GM23338 (cell line): ENCODE data around the gene MYOZ2.

ENCODE experiments used
- CREB1 ChIP-seq: fragments of 250-450 bp; sonication (Bioruptor Pico); IDR thresholded peaks from 2 replicates; pipeline ENCODE4 v1.5.0; 2020; ENCODE audit warnings: low read depth, mild to moderate bottlenecking, moderate library complexity
- EZH2 ChIP-seq: fragments of 200-600 bp; sonication (generic); IDR thresholded peaks from one replicate; pipeline ENCODE4 v1.8.0; 2017; ENCODE audit warnings: antibody characterized with exemption, mild to moderate bottlenecking, low read depth; ENCODE audit not compliant: unreplicated experiment
- EZH2phosphoT487 ChIP-seq: fragments of 200-600 bp; sonication (generic); IDR thresholded peaks from one replicate; pipeline ENCODE4 v1.8.1; 2018; ENCODE audit warnings: antibody characterized with exemption; ENCODE audit not compliant: unreplicated experiment
- JUNB ChIP-seq: IDR thresholded peaks from one replicate; pipeline ENCODE4 v1.6.1; 2016; ENCODE audit warnings: antibody characterized with exemption; ENCODE audit not compliant: unreplicated experiment
- NANOG ChIP-seq: IDR thresholded peaks from 2 replicates; pipeline ENCODE4 v1.6.1; 2016; ENCODE audit warnings: antibody characterized with exemption, borderline replicate concordance
- POLR2AphosphoS5 ChIP-seq: IDR thresholded peaks from 2 replicates; pipeline ENCODE4 v1.6.1; 2016; ENCODE audit warnings: antibody characterized with exemption, low read depth
- REST ChIP-seq: IDR thresholded peaks from one replicate; pipeline ENCODE4 v1.6.1; 2018; ENCODE audit warnings: antibody characterized with exemption; ENCODE audit not compliant: unreplicated experiment
- STAT1 ChIP-seq: IDR thresholded peaks from one replicate; pipeline ENCODE4 v1.6.1; 2016; ENCODE audit warnings: antibody characterized with exemption; ENCODE audit not compliant: unreplicated experiment
- ZNF114 ChIP-seq: fragments of 250-450 bp; sonication (Bioruptor Pico); IDR thresholded peaks from 2 replicates; pipeline ENCODE4 v1.5.0; 2020; ENCODE audit warnings: mild to moderate bottlenecking, moderate library complexity
- ZNF331 ChIP-seq: fragments of 250-450 bp; sonication (Bioruptor Pico); IDR thresholded peaks from 2 replicates; pipeline ENCODE4 v1.5.0; 2020; ENCODE audit warnings: low read depth, mild to moderate bottlenecking, moderate library complexity
- TF ChIP-seq, protein P1 (sequence below), 2 experiments: fragments of 200-600 bp in 1 of 2; sonication (generic) in 1 of 2; conservative IDR thresholded peaks; 2 replicates each; pipeline versions ENCODE4 v1.5.1 to v1.6.1; 2016 to 2017; ENCODE audit warnings: antibody characterized with exemption in 2 of 2, low read depth in 2 of 2, mild to moderate bottlenecking in 2 of 2, moderate library complexity in 1 of 2
- TF ChIP-seq, protein P2 (sequence below): IDR thresholded peaks from 2 replicates; pipeline ENCODE4 v1.6.1; 2016; ENCODE audit warnings: antibody characterized with exemption
- TF ChIP-seq, protein P3 (sequence below): fragments of 250-450 bp; sonication (Bioruptor Pico); IDR thresholded peaks from 2 replicates; pipeline ENCODE4 v1.5.0; 2020; ENCODE audit warnings: mild to moderate bottlenecking, moderate library complexity

GRCh38 chr4:119162174-119162573 is 26.5 kb downstream of the MYOZ2 start:
- TF ChIP-seq, protein P1, sequence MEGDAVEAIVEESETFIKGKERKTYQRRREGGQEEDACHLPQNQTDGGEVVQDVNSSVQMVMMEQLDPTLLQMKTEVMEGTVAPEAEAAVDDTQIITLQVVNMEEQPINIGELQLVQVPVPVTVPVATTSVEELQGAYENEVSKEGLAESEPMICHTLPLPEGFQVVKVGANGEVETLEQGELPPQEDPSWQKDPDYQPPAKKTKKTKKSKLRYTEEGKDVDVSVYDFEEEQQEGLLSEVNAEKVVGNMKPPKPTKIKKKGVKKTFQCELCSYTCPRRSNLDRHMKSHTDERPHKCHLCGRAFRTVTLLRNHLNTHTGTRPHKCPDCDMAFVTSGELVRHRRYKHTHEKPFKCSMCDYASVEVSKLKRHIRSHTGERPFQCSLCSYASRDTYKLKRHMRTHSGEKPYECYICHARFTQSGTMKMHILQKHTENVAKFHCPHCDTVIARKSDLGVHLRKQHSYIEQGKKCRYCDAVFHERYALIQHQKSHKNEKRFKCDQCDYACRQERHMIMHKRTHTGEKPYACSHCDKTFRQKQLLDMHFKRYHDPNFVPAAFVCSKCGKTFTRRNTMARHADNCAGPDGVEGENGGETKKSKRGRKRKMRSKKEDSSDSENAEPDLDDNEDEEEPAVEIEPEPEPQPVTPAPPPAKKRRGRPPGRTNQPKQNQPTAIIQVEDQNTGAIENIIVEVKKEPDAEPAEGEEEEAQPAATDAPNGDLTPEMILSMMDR (conservative IDR thresholded peaks at IDR 0.05; ENCODE audit: low read depth in 2 of 2), result no peak
- no peak for TF ChIP-seq REST
- TF ChIP-seq POLR2AphosphoS5, result no peak
- TF ChIP-seq EZH2, result no peak
- no peak for TF ChIP-seq CREB1
- no peak for TF ChIP-seq EZH2phosphoT487
- no peak for TF ChIP-seq JUNB
- TF ChIP-seq, protein P2, sequence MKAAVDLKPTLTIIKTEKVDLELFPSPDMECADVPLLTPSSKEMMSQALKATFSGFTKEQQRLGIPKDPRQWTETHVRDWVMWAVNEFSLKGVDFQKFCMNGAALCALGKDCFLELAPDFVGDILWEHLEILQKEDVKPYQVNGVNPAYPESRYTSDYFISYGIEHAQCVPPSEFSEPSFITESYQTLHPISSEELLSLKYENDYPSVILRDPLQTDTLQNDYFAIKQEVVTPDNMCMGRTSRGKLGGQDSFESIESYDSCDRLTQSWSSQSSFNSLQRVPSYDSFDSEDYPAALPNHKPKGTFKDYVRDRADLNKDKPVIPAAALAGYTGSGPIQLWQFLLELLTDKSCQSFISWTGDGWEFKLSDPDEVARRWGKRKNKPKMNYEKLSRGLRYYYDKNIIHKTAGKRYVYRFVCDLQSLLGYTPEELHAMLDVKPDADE, result no peak
- no peak for TF ChIP-seq ZNF114 (CRISPR knock-in tag)
- TF ChIP-seq, protein P3, sequence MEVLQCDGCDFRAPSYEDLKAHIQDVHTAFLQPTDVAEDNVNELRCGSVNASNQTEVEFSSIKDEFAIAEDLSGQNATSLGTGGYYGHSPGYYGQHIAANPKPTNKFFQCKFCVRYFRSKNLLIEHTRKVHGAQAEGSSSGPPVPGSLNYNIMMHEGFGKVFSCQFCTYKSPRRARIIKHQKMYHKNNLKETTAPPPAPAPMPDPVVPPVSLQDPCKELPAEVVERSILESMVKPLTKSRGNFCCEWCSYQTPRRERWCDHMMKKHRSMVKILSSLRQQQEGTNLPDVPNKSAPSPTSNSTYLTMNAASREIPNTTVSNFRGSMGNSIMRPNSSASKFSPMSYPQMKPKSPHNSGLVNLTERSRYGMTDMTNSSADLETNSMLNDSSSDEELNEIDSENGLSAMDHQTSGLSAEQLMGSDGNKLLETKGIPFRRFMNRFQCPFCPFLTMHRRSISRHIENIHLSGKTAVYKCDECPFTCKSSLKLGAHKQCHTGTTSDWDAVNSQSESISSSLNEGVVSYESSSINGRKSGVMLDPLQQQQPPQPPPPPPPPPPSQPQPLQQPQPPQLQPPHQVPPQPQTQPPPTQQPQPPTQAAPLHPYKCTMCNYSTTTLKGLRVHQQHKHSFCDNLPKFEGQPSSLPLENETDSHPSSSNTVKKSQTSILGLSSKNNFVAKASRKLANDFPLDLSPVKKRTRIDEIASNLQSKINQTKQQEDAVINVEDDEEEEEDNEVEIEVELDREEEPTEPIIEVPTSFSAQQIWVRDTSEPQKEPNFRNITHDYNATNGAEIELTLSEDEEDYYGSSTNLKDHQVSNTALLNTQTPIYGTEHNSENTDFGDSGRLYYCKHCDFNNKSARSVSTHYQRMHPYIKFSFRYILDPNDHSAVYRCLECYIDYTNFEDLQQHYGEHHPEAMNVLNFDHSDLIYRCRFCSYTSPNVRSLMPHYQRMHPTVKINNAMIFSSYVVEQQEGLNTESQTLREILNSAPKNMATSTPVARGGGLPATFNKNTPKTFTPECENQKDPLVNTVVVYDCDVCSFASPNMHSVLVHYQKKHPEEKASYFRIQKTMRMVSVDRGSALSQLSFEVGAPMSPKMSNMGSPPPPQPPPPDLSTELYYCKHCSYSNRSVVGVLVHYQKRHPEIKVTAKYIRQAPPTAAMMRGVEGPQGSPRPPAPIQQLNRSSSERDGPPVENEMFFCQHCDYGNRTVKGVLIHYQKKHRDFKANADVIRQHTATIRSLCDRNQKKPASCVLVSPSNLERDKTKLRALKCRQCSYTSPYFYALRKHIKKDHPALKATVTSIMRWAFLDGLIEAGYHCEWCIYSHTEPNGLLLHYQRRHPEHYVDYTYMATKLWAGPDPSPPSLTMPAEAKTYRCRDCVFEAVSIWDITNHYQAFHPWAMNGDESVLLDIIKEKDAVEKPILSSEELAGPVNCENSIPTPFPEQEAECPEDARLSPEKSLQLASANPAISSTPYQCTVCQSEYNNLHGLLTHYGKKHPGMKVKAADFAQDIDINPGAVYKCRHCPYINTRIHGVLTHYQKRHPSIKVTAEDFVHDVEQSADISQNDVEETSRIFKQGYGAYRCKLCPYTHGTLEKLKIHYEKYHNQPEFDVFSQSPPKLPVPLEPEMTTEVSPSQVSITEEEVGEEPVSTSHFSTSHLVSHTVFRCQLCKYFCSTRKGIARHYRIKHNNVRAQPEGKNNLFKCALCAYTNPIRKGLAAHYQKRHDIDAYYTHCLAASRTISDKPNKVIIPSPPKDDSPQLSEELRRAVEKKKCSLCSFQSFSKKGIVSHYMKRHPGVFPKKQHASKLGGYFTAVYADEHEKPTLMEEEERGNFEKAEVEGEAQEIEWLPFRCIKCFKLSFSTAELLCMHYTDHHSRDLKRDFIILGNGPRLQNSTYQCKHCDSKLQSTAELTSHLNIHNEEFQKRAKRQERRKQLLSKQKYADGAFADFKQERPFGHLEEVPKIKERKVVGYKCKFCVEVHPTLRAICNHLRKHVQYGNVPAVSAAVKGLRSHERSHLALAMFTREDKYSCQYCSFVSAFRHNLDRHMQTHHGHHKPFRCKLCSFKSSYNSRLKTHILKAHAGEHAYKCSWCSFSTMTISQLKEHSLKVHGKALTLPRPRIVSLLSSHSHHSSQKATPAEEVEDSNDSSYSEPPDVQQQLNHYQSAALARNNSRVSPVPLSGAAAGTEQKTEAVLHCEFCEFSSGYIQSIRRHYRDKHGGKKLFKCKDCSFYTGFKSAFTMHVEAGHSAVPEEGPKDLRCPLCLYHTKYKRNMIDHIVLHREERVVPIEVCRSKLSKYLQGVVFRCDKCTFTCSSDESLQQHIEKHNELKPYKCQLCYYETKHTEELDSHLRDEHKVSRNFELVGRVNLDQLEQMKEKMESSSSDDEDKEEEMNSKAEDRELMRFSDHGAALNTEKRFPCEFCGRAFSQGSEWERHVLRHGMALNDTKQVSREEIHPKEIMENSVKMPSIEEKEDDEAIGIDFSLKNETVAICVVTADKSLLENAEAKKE (CRISPR knock-in tag), result no peak
- TF ChIP-seq NANOG, result no peak
- TF ChIP-seq ZNF331, result no peak
- TF ChIP-seq STAT1, result no peak
